ENCODE results near the gene SPSB1. TPM values are rescaled to one million over a fixed set of nuclear protein-coding genes. Genes with fewer than 3 reads are reported as not detected.

SPSB1 gene
- total RNA-seq, 1 experiment from 2014 or later = 2.9 TPM

DNA sequence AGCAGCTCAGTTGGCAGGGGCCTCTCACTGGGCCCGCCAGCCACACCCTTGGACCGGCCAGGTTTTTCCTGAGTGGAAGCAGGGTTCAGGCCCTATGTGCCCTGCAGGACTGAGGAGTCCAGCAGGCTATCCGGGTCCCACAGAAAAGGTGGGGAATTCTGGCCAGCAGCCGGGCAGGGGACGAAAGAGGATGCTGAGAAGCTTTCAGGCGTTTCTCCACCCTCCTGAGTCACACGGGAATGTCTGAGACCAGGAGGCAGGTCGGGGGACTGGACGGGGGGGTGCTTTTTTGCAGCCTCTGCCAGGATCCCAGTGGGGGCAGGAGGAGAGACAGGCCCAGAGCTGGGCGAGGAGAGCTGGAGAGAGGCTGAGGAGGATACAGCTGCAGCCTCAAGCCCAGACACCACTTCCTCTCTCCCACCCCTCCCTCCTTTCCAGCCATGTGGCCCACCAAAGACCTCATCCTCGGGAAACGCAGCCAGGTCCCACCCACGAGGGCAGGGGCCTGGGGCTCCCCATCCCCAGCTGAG is 105.4 kb downstream of the SPSB1 start:
- Histone ChIP-seq H2AFZ (ENCODE audit: low read length) (no peak overlapping the region), H3K9ac (ENCODE audit: extremely low read depth, insufficient read length, low read length) (no peak overlapping the region), H3K79me1 (ENCODE audit: insufficient read depth, low read depth, low read length, poor library complexity, severe bottlenecking) (no peaks in the 10 kb centered on the region), H3K23me2 (ENCODE audit: insufficient read length, low read depth, low read length, poor library complexity, severe bottlenecking) (no peaks in the 10 kb centered on the region), H3K27me3 (ENCODE audit: insufficient read depth, low read length) (no peaks in the 10 kb centered on the region), H3K23ac (ENCODE audit: insufficient read length, low read depth, low read length) (no peak overlapping the region), H2BK120ac (ENCODE audit: low read depth, low read length, poor library complexity, severe bottlenecking) (no peak overlapping the region), H3K4ac (ENCODE audit: low read depth, low read length) (no peak overlapping the region), H3K9me3 (ENCODE audit: control insufficient read depth, low read depth, low read length) (no peaks in the 10 kb centered on the region), H3K18ac (ENCODE audit: insufficient read length, low read depth, low read length) (no peak overlapping the region), H3K27ac (ENCODE audit: insufficient read length, low read depth, low read length) (no peak overlapping the region), H4K8ac (replicated peaks; ENCODE audit: insufficient read length, low read depth, low read length) (no peak overlapping the region), H3K79me2 (ENCODE audit: insufficient read depth, low read length) (no peaks in the 10 kb centered on the region), H3K4me1 (ENCODE audit: insufficient read depth, low read length) (no peaks in the 10 kb centered on the region), H3T11ph (ENCODE audit: low read length) (no peak overlapping the region), H3K4me2 (ENCODE audit: insufficient read depth, insufficient read length, low read length) (no peak overlapping the region), H2BK20ac (ENCODE audit: low read depth, low read length, poor library complexity, severe bottlenecking) (no peak overlapping the region), H3K56ac (ENCODE audit: insufficient read length, low read depth, low read length) (no peak overlapping the region), H3K14ac (ENCODE audit: insufficient read depth, low read length) (no peak overlapping the region), H2BK12ac (ENCODE audit: insufficient read length, low read depth, low read length) (no peak overlapping the region), H4K20me1 (ENCODE audit: control insufficient read depth, insufficient read depth, insufficient read length) (no peaks in the 10 kb centered on the region), H2AK5ac (ENCODE audit: insufficient read length, low read length) (no peak overlapping the region), H2BK5ac (ENCODE audit: insufficient read length, low read length) (no peak overlapping the region), H4K91ac (ENCODE audit: insufficient read length, low read depth, low read length) (no peak overlapping the region), H4K5ac (ENCODE audit: insufficient read length, low read depth, low read length) (no peak overlapping the region), H2BK15ac (ENCODE audit: low read depth, low read length) (no peak overlapping the region)
- H3K4me1 Mint-ChIP-seq = peaks cover 4% of the 10 kb centered on the region in 2 experiments
- H3K27ac Mint-ChIP-seq = no peak overlapping the region; a peak in 1 of 7 replicates
- H3K36me3 Mint-ChIP-seq (ENCODE audit: insufficient read depth in 1 of 3, low read depth in 3 of 3) = peaks cover 0 to 3% (median 2%) of the 10 kb centered on the region in 3 experiments; a peak in 4 of 7 replicates
- WGBS (ENCODE audit: extremely low coverage, insufficient read length, low lambda C conversion rate) = no CpG with 5 or more reads among the region's 13 CpGs
- H3K9me3 Mint-ChIP-seq = peaks cover 4 to 8% of the 10 kb centered on the region in 2 experiments; a peak in 4 of 5 replicates
- no peak for TF ChIP-seq CTCF (conservative IDR thresholded peaks at IDR 0.05)
- no peak overlapping the region for H3K4me3 Mint-ChIP-seq
- DNase-seq = no peak
- peaks cover 12% of the 10 kb centered on the region for H3K27me3 Mint-ChIP-seq (ENCODE audit: low read depth)

Data from H9 (cell line).